ENCODE data around the gene MYPOP. TPM values are rescaled to one million over a fixed set of nuclear protein-coding genes. Genes with fewer than 3 reads are reported as not detected.

Gene MYPOP
- 10 to 100 TPM in 1 of 9 donors, 1 to 10 TPM in 8; 2.1 to 14.3 (median 7.2) TPM for total RNA-seq
- polyA plus RNA-seq, result 10 to 100 TPM in 1 of 3 donors, 1 to 10 TPM in 2; 5.4 to 10.1 (median 6.6) TPM
- long read RNA-seq, donor 1, partial matches to known transcripts, result 0 of 2 reads
- long read RNA-seq, donor 1, other reads (novel, unspliced or antisense), result 0 of 2 reads
- long read RNA-seq, donor 2, partial matches to known transcripts, result 0 of 1 reads
- long read RNA-seq, donor 2, other reads (novel, unspliced or antisense), result 0 of 1 reads
- long read RNA-seq, donor 3, partial matches to known transcripts, result 0 of 2 reads
- long read RNA-seq, donor 3, other reads (novel, unspliced or antisense), result 0 of 2 reads
- long read RNA-seq, donor 4, partial matches to known transcripts, result 0 of 1 reads
- long read RNA-seq, donor 4, other reads (novel, unspliced or antisense), result 1 of 1 reads
- long read RNA-seq, donor 5, partial matches to known transcripts, result 7 of 7 reads
- long read RNA-seq, donor 5, other reads (novel, unspliced or antisense), result 0 of 7 reads
- long read RNA-seq, donor 6, result 0 reads
- long read RNA-seq, donor 7, partial matches to known transcripts, result 0 of 1 reads
- long read RNA-seq, donor 7, other reads (novel, unspliced or antisense), result 0 of 1 reads
- long read RNA-seq, donor 8, partial matches to known transcripts, result 0 of 4 reads
- long read RNA-seq, donor 8, other reads (novel, unspliced or antisense), result 0 of 4 reads
- long read RNA-seq, donor 9, partial matches to known transcripts, result 0 of 1 reads
- long read RNA-seq, donor 9, other reads (novel, unspliced or antisense), result 0 of 1 reads
- long read RNA-seq, donor 10, partial matches to known transcripts, result 0 of 3 reads
- long read RNA-seq, donor 10, other reads (novel, unspliced or antisense), result 0 of 3 reads

GRCh38 chr19:45901912-45902650 lies at the start of gene MYPOP:
MYPOP (minus strand) TSS chr19:45902613; CDS start chr19:45901773, 840 bp downstream.
- H3K27ac ChIP-seq, result peak within 1 kb of the TSS in 4 of 5 donors; percentile 44 to 75 (median 65)
- peaks cover 16 to 20% of the 10 kb centered on the region in 2 donors for H3K4me1 ChIP-seq (replicated peaks in 1 of 2)
- no peaks in the 10 kb centered on the region for H3K9me3 ChIP-seq (replicated peaks in 1 of 3)
- WGBS, 4 donors, result 1 to 2% (median 1%) methylated on average over 26 to 47 of the region's 47 CpGs
- TF ChIP-seq POLR2A (IDR thresholded peaks at IDR 0.05) (no peak), CTCF (IDR thresholded peaks at IDR 0.05) (no peak)
- no peaks in the 10 kb centered on the region for H3K27me3 ChIP-seq
- intact Hi-C loops (cut with DNase I), result no loop called here
- DNase-seq, result no peak
- peaks cover 0 to 20% of the 10 kb centered on the region in 2 donors for H3K36me3 ChIP-seq (replicated peaks in 1 of 2)
- peak within 1 kb of the TSS in 3 of 4 donors; percentile 29 to 83 (median 50) for H3K4me3 ChIP-seq

GRCh38 chr19:45947926-45948325 lies 45.5 kb upstream of the MYPOP start:
- H3K9me3 ChIP-seq (replicated peaks in 1 of 3), result no peaks in the 10 kb centered on the region
- H3K4me1 ChIP-seq (replicated peaks in 1 of 2), result peaks cover 0 to 3% of the 10 kb centered on the region in 2 donors
- TF ChIP-seq POLR2A (IDR thresholded peaks at IDR 0.05) (no peak), CTCF (IDR thresholded peaks at IDR 0.05) (no peak)
- H3K36me3 ChIP-seq (replicated peaks in 1 of 2), result no peaks in the 10 kb centered on the region
- no peak for DNase-seq
- intact Hi-C loops (cut with DNase I), result no loop called here
- H3K4me3 ChIP-seq, result no peak overlapping the region
- WGBS, 4 donors, result 80 to 97% (median 86%) methylated on average over 1 of the region's 1 CpG
- peaks cover 19% of the 10 kb centered on the region for H3K27me3 ChIP-seq
- no peak overlapping the region for H3K27ac ChIP-seq

GRCh38 chr19:45940515-45940805 lies 38.0 kb upstream of the MYPOP start:
- intact Hi-C loops (cut with DNase I), result no loop called here
- WGBS, 4 donors, result 61 to 100% (median 75%) methylated on average over 4 to 32 of the region's 32 CpGs
- no peaks in the 10 kb centered on the region for H3K9me3 ChIP-seq (replicated peaks in 1 of 3)
- H3K4me3 ChIP-seq, result no peak overlapping the region
- no peak overlapping the region for H3K27ac ChIP-seq
- H3K4me1 ChIP-seq (replicated peaks in 1 of 2), result no peaks in the 10 kb centered on the region
- peaks cover 21% of the 10 kb centered on the region for H3K27me3 ChIP-seq
- no peak for TF ChIP-seq POLR2A (IDR thresholded peaks at IDR 0.05)
- TF ChIP-seq CTCF (IDR thresholded peaks at IDR 0.05), result no peak
- no peaks in the 10 kb centered on the region for H3K36me3 ChIP-seq (replicated peaks in 1 of 2)
- no peak for DNase-seq

Data from adrenal gland (tissue), 19 donors.